Fibroblast of lung (primary cell): ENCODE results near the gene LMOD3. TPM values are rescaled to one million over a fixed set of nuclear protein-coding genes. Genes with fewer than 3 reads are reported as not detected.

Source experiments
- DNase-seq, 2 donors: peaks; one replicate each; pipeline versions ENCODE4 v3.0.0 to v3.0.0-alpha.2; 2010; ENCODE audit warnings: low read depth in 2 of 2
- H2AFZ ChIP-seq: 2 replicates; pipeline ENCODE4 v1.5.1; 2012; ENCODE audit warnings: low read length, control low read depth, inconsistent platforms
- H3K27ac ChIP-seq: 2 replicates; pipeline ENCODE4 v1.5.1; 2011; ENCODE audit warnings: low read length, control low read depth; ENCODE audit not compliant: insufficient read depth
- H3K27me3 ChIP-seq: 2 replicates; pipeline ENCODE4 v1.5.1; 2011; ENCODE audit warnings: mild to moderate bottlenecking, low read length; ENCODE audit not compliant: control insufficient read depth, insufficient read depth
- H3K36me3 ChIP-seq: 2 replicates; pipeline ENCODE4 v1.5.1; 2011; ENCODE audit warnings: low read length; ENCODE audit not compliant: control insufficient read depth, insufficient read depth
- H3K4me1 ChIP-seq: 2 replicates; pipeline ENCODE4 v1.5.1; 2011; ENCODE audit warnings: low read length; ENCODE audit not compliant: control insufficient read depth, insufficient read depth; ENCODE audit errors: extremely low read depth
- H3K4me2 ChIP-seq: 2 replicates; pipeline ENCODE4 v1.5.1; 2011; ENCODE audit warnings: low read length, control low read depth; ENCODE audit not compliant: insufficient read depth; ENCODE audit errors: extremely low read depth
- H3K4me3 ChIP-seq, 4 experiments: fragments of 200-600 bp in 1 of 4; sonication (generic) in 1 of 4; replicated peaks in 1 of 4; 2 replicates each; pipeline ENCODE4 v1.5.1; 2011 to 2016; ENCODE audit warnings: low read length in 4 of 4, low read depth in 3 of 4, mild to moderate bottlenecking in 3 of 4, control low read depth in 2 of 4, inconsistent platforms in 1 of 4, mixed read lengths in 1 of 4; ENCODE audit not compliant: insufficient read depth in 1 of 4; ENCODE audit errors: control extremely low read depth in 1 of 4
- H3K79me2 ChIP-seq: 2 replicates; pipeline ENCODE4 v1.5.1; 2012; ENCODE audit warnings: mild to moderate bottlenecking, low read length, inconsistent platforms; ENCODE audit not compliant: control insufficient read depth, insufficient read depth
- H3K9ac ChIP-seq: 2 replicates; pipeline ENCODE4 v1.5.1; 2011; ENCODE audit warnings: mild to moderate bottlenecking, low read length, control low read depth; ENCODE audit not compliant: insufficient read depth
- H3K9me3 ChIP-seq: 2 replicates; pipeline ENCODE4 v1.5.1; 2012; ENCODE audit warnings: low read depth, low read length; ENCODE audit not compliant: control insufficient read depth, insufficient read depth
- H4K20me1 ChIP-seq: 2 replicates; pipeline ENCODE4 v1.5.1; 2011; ENCODE audit warnings: low read length; ENCODE audit not compliant: control insufficient read depth, insufficient read depth; ENCODE audit errors: extremely low read depth
- CTCF ChIP-seq, 2 donors: IDR thresholded peaks in 1 of 2; conservative IDR thresholded peaks in 1 of 2; 1 replicate in 1 of 2; 2 replicates in 1 of 2; pipeline ENCODE4 v1.5.1; 2011 to 2012; ENCODE audit warnings: low read length in 2 of 2, control low read depth in 1 of 2, inconsistent platforms in 1 of 2, low read depth in 1 of 2, mild to moderate bottlenecking in 1 of 2
- EZH2 ChIP-seq: IDR thresholded peaks from 2 replicates; pipeline ENCODE4 v1.5.1; 2012; ENCODE audit warnings: low read length, control low read depth, mild to moderate bottlenecking; ENCODE audit errors: missing control alignments
- polyA plus RNA-seq, 2 donors: library from polyadenylated mRNA; depleted of rRNA in 1 of 2; stranded (reverse) in 1 of 2; unstranded in 1 of 2; fragments of >200 nt; gene quantifications; 2 replicates each; pipeline ENCODE4 v1.2.1, GENCODE V29; 2011 to 2012; ENCODE audit warnings: missing spikeins in 1 of 2
- total RNA-seq: library from RNA; depleted of rRNA; stranded (reverse); fragments of >200 nt; gene quantifications from 2 replicates; pipeline ENCODE4 v1.2.1, GENCODE V29; 2014

Gene LMOD3
- total and polyA plus RNA-seq, 2 donors (not counting 1 experiment from before 2014, with no cell fraction given) = 0.20 to 4.0 TPM

- Histone ChIP-seq H2AFZ (no peak overlapping the region), H3K27me3 (no peaks in the 10 kb centered on the region), H4K20me1 (no peaks in the 10 kb centered on the region), H3K36me3 (no peaks in the 10 kb centered on the region), H3K4me1 (no peaks in the 10 kb centered on the region), H3K9me3 (no peaks in the 10 kb centered on the region), H3K4me3 (no peak overlapping the region), H3K27ac (no peak overlapping the region), H3K9ac (no peak overlapping the region), H3K79me2 (no peaks in the 10 kb centered on the region), H3K4me2 (no peak overlapping the region)
- no peak for TF ChIP-seq EZH2
- no peak for TF ChIP-seq CTCF (conservative IDR thresholded peaks at IDR 0.05 in 1 of 2, IDR thresholded peaks at IDR 0.05 in 1 of 2; ENCODE audit: low read depth in 1 of 2, low read length in 2 of 2)
- DNase-seq = no peak
Observed at GRCh38 chr3:69141313-69141712, 18.9 kb upstream of the LMOD3 start.

- no peaks in the 10 kb centered on the region for H3K4me1 ChIP-seq
- no peak for TF ChIP-seq CTCF (conservative IDR thresholded peaks at IDR 0.05 in 1 of 2, IDR thresholded peaks at IDR 0.05 in 1 of 2; ENCODE audit: low read depth in 1 of 2, low read length in 2 of 2)
- no peak for TF ChIP-seq EZH2
- H3K4me2 ChIP-seq = no peak overlapping the region
Observed at GRCh38 chr3:69137412-69137811, 15.0 kb upstream of the LMOD3 start.

GRCh38 chr3:69137005-69137404 lies 14.6 kb upstream of the LMOD3 start:
- Histone ChIP-seq H3K4me3 (no peak overlapping the region), H3K4me2 (no peak overlapping the region), H3K27me3 (no peaks in the 10 kb centered on the region), H3K36me3 (no peaks in the 10 kb centered on the region), H3K27ac (no peak overlapping the region), H2AFZ (no peak overlapping the region), H3K9me3 (no peaks in the 10 kb centered on the region), H3K9ac (no peak overlapping the region), H3K79me2 (no peaks in the 10 kb centered on the region), H3K4me1 (no peaks in the 10 kb centered on the region), H4K20me1 (no peaks in the 10 kb centered on the region)
- DNase-seq = peak in 1 of 2 donors; percentile 25
- no peak for TF ChIP-seq CTCF (conservative IDR thresholded peaks at IDR 0.05 in 1 of 2, IDR thresholded peaks at IDR 0.05 in 1 of 2; ENCODE audit: low read depth in 1 of 2, low read length in 2 of 2)
- TF ChIP-seq EZH2 = no peak

More at GRCh38 chr3:69137412-69137811, 15.0 kb upstream of the LMOD3 start:
- Histone ChIP-seq H3K79me2 (no peaks in the 10 kb centered on the region), H3K9me3 (no peaks in the 10 kb centered on the region), H2AFZ (no peak overlapping the region), H3K36me3 (no peaks in the 10 kb centered on the region), H3K4me3 (no peak overlapping the region), H3K27me3 (no peaks in the 10 kb centered on the region), H3K27ac (no peak overlapping the region), H3K9ac (no peak overlapping the region), H4K20me1 (no peaks in the 10 kb centered on the region)
- DNase-seq = no peak
